ENCODE data around the gene KRT78. TPM values are rescaled to one million over a fixed set of nuclear protein-coding genes. Genes with fewer than 3 reads are reported as not detected.
"Not testable (repeated sequence)": the region's sequence is repeated elsewhere in the genome, so short reads cannot be mapped to it uniquely, and the experiment has no call there.

Gene KRT78
- total RNA-seq, 2 experiments from 2014 or later: not detected

GRCh38 chr12:52857500-52857899, 8.7 kb upstream of the KRT78 start:
- no peak for DNase-seq (ENCODE audit: low spot score)
- Histone ChIP-seq H3K9me2 (ENCODE audit: insufficient read depth, low read length) (no peaks in the 10 kb centered on the region), H3K36me3 (ENCODE audit: insufficient read depth, low read length) (no peaks in the 10 kb centered on the region), H3K4me2 (ENCODE audit: low read length) (no peak overlapping the region), H3K4me3 (ENCODE audit: low read depth, low read length, poor library complexity, severe bottlenecking) (no peak overlapping the region), H3K9me3 (ENCODE audit: low read length) (no peaks in the 10 kb centered on the region), H4K20me1 (ENCODE audit: insufficient read depth, low read length) (no peaks in the 10 kb centered on the region), H2AFZ (ENCODE audit: low read length) (no peak overlapping the region), H3K27ac (ENCODE audit: low read depth, low read length, poor library complexity, severe bottlenecking) (no peak overlapping the region), H3K79me2 (ENCODE audit: insufficient read depth, low read depth, low read length) (no peaks in the 10 kb centered on the region), H3K4me1 (ENCODE audit: insufficient read depth, low read length, poor library complexity, severe bottlenecking) (no peaks in the 10 kb centered on the region)
- BruUV-seq (replicated peaks): no TSS peak
- CTCF ChIA-PET (ENCODE audit: unreplicated experiment): no interaction called here
- intact Hi-C loops (cut with micrococcal nuclease; ENCODE audit: unreplicated experiment): no loop called here
- POLR2A ChIA-PET: no interaction called here
- no peak for TF ChIP-seq CTCF (conservative IDR thresholded peaks at IDR 0.05; ENCODE audit: low read length)
- no peak for TF ChIP-seq EZH2phosphoT487 (IDR thresholded peaks at IDR 0.05; ENCODE audit: borderline replicate concordance, low read depth, low read length)

DNA sequence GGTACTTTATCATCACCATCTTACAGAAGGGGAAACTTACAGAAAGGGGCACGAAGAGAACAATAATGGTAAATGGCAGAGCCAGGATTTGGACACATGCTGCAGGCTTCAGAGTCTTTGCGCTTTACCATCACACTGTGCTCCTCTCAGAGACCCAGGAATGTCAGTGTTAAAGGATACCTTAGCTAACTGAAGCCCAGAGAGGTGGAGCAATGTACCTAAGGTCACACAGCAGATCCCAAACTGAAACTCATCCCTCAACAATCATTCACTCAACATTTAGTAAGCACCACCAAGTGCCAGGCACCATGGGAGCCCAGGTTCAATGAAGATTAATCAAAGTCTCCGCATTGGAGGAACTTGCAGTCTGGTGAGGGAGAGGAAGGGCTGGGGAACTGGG, 8.0 kb upstream of the KRT78 start:
- no peaks in the 10 kb centered on the region for H3K36me3 ChIP-seq (ENCODE audit: insufficient read depth, low read length)
- H3K27ac ChIP-seq (ENCODE audit: low read depth, low read length, poor library complexity, severe bottlenecking): no peak overlapping the region
- H3K4me3 ChIP-seq (ENCODE audit: low read depth, low read length, poor library complexity, severe bottlenecking): no peak overlapping the region
- H3K9me2 ChIP-seq (ENCODE audit: insufficient read depth, low read length): no peaks in the 10 kb centered on the region
- TF ChIP-seq CTCF (conservative IDR thresholded peaks at IDR 0.05; ENCODE audit: low read length) (no peak), EZH2phosphoT487 (IDR thresholded peaks at IDR 0.05; ENCODE audit: borderline replicate concordance, low read depth, low read length) (no peak)
- no peak overlapping the region for H3K4me2 ChIP-seq (ENCODE audit: low read length)
- no peak for DNase-seq (ENCODE audit: low spot score)
- intact Hi-C loops (cut with micrococcal nuclease; ENCODE audit: unreplicated experiment): no loop called here
- BruUV-seq (replicated peaks): no TSS peak
- H3K79me2 ChIP-seq (ENCODE audit: insufficient read depth, low read depth, low read length): no peaks in the 10 kb centered on the region
- ChIA-PET POLR2A (no interaction called here), CTCF (ENCODE audit: unreplicated experiment) (no interaction called here)
- H3K9me3 ChIP-seq (ENCODE audit: low read length): no peaks in the 10 kb centered on the region
- H3K4me1 ChIP-seq (ENCODE audit: insufficient read depth, low read length, poor library complexity, severe bottlenecking): peaks cover 7% of the 10 kb centered on the region
- no peak overlapping the region for H2AFZ ChIP-seq (ENCODE audit: low read length)
- no peaks in the 10 kb centered on the region for H4K20me1 ChIP-seq (ENCODE audit: insufficient read depth, low read length)

- POLR2A ChIA-PET; BruUV-seq (replicated peaks); intact Hi-C loops (cut with micrococcal nuclease; ENCODE audit: unreplicated experiment); H3K9me2 ChIP-seq (ENCODE audit: insufficient read depth, low read length); CTCF ChIA-PET (ENCODE audit: unreplicated experiment); H3K27ac ChIP-seq (ENCODE audit: low read depth, low read length, poor library complexity, severe bottlenecking); H2AFZ ChIP-seq (ENCODE audit: low read length); H3K4me2 ChIP-seq (ENCODE audit: low read length); H4K20me1 ChIP-seq (ENCODE audit: insufficient read depth, low read length); H3K9me3 ChIP-seq (ENCODE audit: low read length); H3K4me3 ChIP-seq (ENCODE audit: low read depth, low read length, poor library complexity, severe bottlenecking); DNase-seq (ENCODE audit: low spot score); H3K79me2 ChIP-seq (ENCODE audit: insufficient read depth, low read depth, low read length); H3K36me3 ChIP-seq (ENCODE audit: insufficient read depth, low read length): not testable (repeated sequence)
- peaks cover 14% of the 10 kb centered on the region for H3K4me1 ChIP-seq (ENCODE audit: insufficient read depth, low read length, poor library complexity, severe bottlenecking)
Observed at GRCh38 chr12:52856077-52856476, 7.3 kb upstream of the KRT78 start.
